Osteoblast (primary cell): ENCODE measurements around the gene PANK4. TPM values are rescaled to one million over a fixed set of nuclear protein-coding genes. Genes with fewer than 3 reads are reported as not detected.

Source experiments
- DNase-seq: peaks from one replicate; pipeline ENCODE4 v3.0.0; 2011; ENCODE audit warnings: low spot score, mixed read lengths; ENCODE audit not compliant: insufficient read length; ENCODE audit errors: missing footprints
- H2AFZ ChIP-seq: 2 replicates; pipeline ENCODE4 v1.6.0; 2011; ENCODE audit warnings: mild to moderate bottlenecking, low read length
- H3K27ac ChIP-seq: 2 replicates; pipeline ENCODE4 v1.5.1; 2011; ENCODE audit warnings: mild to moderate bottlenecking, low read depth, low read length, moderate library complexity
- H3K27me3 ChIP-seq: 2 replicates; pipeline ENCODE4 v1.6.0; 2012; ENCODE audit warnings: mild to moderate bottlenecking, control low read depth, inconsistent platforms, low read length, moderate library complexity; ENCODE audit not compliant: insufficient read depth
- H3K36me3 ChIP-seq: 2 replicates; pipeline ENCODE4 v1.5.1; 2011; ENCODE audit warnings: mild to moderate bottlenecking, low read length, control low read depth, moderate library complexity; ENCODE audit not compliant: insufficient read depth
- H3K4me1 ChIP-seq: 2 replicates; pipeline ENCODE4 v1.5.1; 2011; ENCODE audit warnings: mild to moderate bottlenecking, low read length, control low read depth, moderate library complexity; ENCODE audit not compliant: insufficient read depth
- H3K4me2 ChIP-seq: 2 replicates; pipeline ENCODE4 v1.6.0; 2011; ENCODE audit warnings: mild to moderate bottlenecking, low read length; ENCODE audit not compliant: insufficient read depth
- H3K4me3 ChIP-seq: fragments of 200-600 bp; sonication (generic); 3 replicates; pipeline ENCODE4 v1.5.1; 2012; ENCODE audit warnings: mild to moderate bottlenecking, low read length, inconsistent platforms; ENCODE audit not compliant: insufficient read depth
- H3K79me2 ChIP-seq: 2 replicates; pipeline ENCODE4 v1.6.0; 2012; ENCODE audit warnings: mild to moderate bottlenecking, low read length, control low read depth, inconsistent platforms; ENCODE audit not compliant: insufficient read depth
- H3K9me3 ChIP-seq: 2 replicates; pipeline ENCODE4 v1.5.1; 2011; ENCODE audit warnings: low read depth, low read length, control low read depth
- H4K20me1 ChIP-seq: 2 replicates; pipeline ENCODE4 v1.6.0; 2012; ENCODE audit warnings: mild to moderate bottlenecking, low read length, control low read depth; ENCODE audit not compliant: insufficient read depth
- total RNA-seq: library from RNA; depleted of rRNA; stranded (reverse); fragments of >200 nt; gene quantifications from 2 replicates; pipeline ENCODE4 v1.2.3, GENCODE V29; 2012
- TF ChIP-seq, protein P1 (sequence below): IDR thresholded peaks from 2 replicates; pipeline ENCODE4 v1.5.1; 2011; ENCODE audit warnings: mild to moderate bottlenecking, low read depth, low read length, moderate library complexity; ENCODE audit errors: extremely low read depth

Gene PANK4
- total RNA-seq, 1 donor, result 15.2 TPM

DNA sequence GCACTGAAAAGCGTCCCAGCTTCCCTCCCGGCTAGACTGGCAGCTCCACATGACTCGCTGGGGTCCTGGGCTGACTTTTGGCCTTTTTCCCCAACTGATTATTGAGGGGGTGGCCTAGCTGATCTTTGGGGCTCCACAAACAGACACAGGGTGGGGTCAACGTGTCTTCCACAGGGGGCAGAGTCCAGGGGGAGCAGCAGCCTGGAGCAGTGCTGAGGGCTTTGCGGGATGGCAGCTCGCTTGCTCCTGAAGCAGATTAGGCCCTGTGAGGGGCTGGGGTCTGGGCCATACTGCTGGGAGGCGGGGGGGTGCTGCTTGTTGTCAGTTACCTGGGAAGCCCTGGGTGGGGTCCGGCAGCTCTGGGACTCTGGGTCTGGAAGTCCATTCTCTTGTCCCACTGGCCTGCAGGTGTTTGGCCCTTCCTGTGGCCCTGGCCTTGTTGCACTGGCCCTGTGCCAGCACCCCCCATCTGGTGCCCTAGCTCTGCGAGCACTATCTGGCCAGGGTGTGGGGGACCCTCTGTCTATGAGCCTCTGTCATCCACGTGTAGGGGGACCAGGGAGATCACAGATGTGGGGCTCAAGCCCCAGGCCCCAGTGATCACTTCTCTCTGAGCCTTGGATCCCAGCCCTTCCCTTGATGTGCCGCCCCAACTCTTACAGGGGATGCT, 16.0 kb upstream of the PANK4 start:
- Histone ChIP-seq H3K4me3 (no peak overlapping the region), H3K4me2 (no peak overlapping the region), H3K9me3 (no peaks in the 10 kb centered on the region), H3K79me2 (no peaks in the 10 kb centered on the region), H3K27ac (no peak overlapping the region), H2AFZ (no peak overlapping the region), H3K4me1 (peaks cover 4% of the 10 kb centered on the region), H4K20me1 (no peaks in the 10 kb centered on the region), H3K27me3 (peaks cover 2% of the 10 kb centered on the region), H3K36me3 (no peaks in the 10 kb centered on the region)
- DNase-seq, result peak; percentile 82
- TF ChIP-seq, protein P1, sequence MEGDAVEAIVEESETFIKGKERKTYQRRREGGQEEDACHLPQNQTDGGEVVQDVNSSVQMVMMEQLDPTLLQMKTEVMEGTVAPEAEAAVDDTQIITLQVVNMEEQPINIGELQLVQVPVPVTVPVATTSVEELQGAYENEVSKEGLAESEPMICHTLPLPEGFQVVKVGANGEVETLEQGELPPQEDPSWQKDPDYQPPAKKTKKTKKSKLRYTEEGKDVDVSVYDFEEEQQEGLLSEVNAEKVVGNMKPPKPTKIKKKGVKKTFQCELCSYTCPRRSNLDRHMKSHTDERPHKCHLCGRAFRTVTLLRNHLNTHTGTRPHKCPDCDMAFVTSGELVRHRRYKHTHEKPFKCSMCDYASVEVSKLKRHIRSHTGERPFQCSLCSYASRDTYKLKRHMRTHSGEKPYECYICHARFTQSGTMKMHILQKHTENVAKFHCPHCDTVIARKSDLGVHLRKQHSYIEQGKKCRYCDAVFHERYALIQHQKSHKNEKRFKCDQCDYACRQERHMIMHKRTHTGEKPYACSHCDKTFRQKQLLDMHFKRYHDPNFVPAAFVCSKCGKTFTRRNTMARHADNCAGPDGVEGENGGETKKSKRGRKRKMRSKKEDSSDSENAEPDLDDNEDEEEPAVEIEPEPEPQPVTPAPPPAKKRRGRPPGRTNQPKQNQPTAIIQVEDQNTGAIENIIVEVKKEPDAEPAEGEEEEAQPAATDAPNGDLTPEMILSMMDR, result no peak

DNA sequence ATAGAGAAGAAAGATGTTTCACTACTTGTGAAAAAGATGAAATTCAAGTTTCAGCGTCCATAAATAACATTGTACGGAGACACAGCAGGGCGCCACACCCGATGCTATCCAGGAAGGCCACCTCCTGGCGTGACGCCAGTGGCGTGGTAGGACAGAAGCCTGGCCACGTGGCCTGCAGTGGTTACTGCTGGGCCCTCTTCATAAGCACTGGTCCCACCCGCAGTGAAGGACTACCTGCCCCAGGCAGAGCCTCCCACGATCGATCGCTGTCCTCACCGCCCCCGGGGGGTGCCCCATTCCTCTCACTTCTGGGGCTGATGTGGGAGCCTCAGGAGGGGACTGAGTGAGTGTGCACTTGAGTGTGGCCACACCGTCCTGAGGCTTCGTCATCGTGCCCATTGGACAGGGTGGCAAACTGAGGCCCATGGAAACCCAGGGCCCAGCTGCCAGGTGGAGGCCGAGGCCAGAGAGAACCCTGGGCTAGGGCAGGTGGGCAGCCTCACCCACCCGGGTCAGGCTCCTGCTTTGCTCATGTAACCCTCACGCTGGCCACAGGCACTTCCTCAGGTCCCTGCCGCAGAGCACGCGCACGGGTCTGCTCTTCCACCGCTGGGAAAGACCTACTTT, 15.3 kb upstream of the PANK4 start:
- no peaks in the 10 kb centered on the region for H3K79me2 ChIP-seq
- H3K4me3 ChIP-seq, result no peak overlapping the region
- H3K4me1 ChIP-seq, result peaks cover 1% of the 10 kb centered on the region
- H3K9me3 ChIP-seq, result no peaks in the 10 kb centered on the region
- H3K4me2 ChIP-seq, result no peak overlapping the region
- no peaks in the 10 kb centered on the region for H4K20me1 ChIP-seq
- peak; percentile 90 for DNase-seq
- no peaks in the 10 kb centered on the region for H3K36me3 ChIP-seq
- TF ChIP-seq, protein P1, result no peak
- H3K27me3 ChIP-seq, result peaks cover 2% of the 10 kb centered on the region
- no peak overlapping the region for H2AFZ ChIP-seq
- H3K27ac ChIP-seq, result no peak overlapping the region

DNA sequence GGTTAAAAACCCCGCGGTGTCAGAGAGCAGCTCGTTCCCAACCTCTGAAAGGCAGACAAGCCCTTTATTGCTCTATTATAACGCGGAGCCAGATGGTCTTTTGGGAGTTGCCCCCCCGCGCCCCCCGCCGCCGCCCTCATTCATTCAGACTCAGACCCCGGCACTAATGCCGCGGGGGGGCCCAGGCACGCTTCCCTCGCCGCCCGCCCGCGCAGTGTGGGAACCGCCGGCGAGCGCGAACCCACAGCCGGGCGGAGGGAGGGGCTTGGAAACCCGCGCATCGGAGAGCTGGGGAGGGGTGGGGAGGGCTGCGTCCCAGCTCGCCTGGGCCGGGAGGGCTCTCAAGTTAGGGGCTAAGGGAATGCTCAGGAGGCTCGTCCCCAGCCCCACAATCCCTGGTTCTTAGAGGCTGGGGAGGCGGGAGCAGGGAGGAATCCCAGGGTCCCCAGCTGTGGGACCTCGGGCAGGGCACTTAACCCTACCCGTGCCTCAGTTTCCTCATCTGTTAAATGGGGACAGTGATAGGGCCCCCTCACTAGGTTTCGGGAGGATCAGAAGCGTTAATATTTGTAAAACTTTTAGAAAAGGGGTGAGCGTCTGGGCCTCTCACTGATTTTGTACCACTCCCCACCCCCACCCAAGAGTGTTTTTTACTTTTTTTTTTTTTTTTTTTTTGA, 14.6 kb upstream of the PANK4 start:
- TF ChIP-seq, protein P1, result no peak
- Histone ChIP-seq H3K79me2 (no peaks in the 10 kb centered on the region), H2AFZ (no peak overlapping the region), H3K4me3 (no peak overlapping the region), H4K20me1 (no peaks in the 10 kb centered on the region), H3K4me1 (no peaks in the 10 kb centered on the region), H3K4me2 (no peak overlapping the region), H3K27ac (no peak overlapping the region), H3K9me3 (no peaks in the 10 kb centered on the region), H3K36me3 (no peaks in the 10 kb centered on the region), H3K27me3 (peaks cover 2% of the 10 kb centered on the region)
- no peak for DNase-seq

DNA sequence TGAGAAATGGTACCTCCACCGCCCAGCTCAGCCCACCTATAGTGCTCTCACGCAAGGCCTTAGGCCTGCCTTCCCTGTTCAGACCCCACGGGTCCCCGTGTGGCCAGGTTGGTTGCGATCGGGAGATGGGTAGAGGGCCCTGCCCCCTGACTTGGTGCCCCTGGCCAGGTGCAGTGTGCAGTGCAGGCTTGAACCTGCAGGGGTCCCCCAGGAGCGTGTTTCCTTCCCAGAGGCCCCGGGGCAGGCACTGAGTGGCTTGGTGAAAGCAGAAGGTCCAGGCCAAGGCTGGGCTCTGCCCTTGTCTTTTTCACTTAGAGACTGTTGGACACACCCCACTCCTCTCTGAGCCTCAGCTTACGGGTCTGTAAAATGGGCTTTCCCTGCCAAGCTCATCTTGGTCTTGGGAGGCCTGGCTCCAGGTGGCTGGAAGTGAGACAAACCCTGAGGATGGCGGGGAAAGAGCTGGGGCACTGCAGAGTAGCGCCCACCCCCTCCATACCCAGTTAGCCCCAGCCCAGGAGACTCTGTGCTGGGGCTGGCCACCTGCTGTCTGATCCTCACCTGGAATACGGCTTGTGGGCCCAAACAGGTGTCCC, 13.0 kb upstream of the PANK4 start:
- H3K4me1 ChIP-seq, result peaks cover 7% of the 10 kb centered on the region
- H3K36me3 ChIP-seq, result no peaks in the 10 kb centered on the region
- TF ChIP-seq, protein P1, result peak; percentile 15
- peaks cover 2% of the 10 kb centered on the region for H3K27me3 ChIP-seq
- no peaks in the 10 kb centered on the region for H3K9me3 ChIP-seq
- H4K20me1 ChIP-seq, result no peaks in the 10 kb centered on the region
- H3K4me2 ChIP-seq, result no peak overlapping the region
- no peak overlapping the region for H3K4me3 ChIP-seq
- no peaks in the 10 kb centered on the region for H3K79me2 ChIP-seq
- H3K27ac ChIP-seq, result no peak overlapping the region
- no peak overlapping the region for H2AFZ ChIP-seq
- DNase-seq, result no peak
